KMS-11 (cell line): ENCODE results near the gene FAM168B.

Source experiments
- H2AFZ ChIP-seq: fragments of 200-600 bp; sonication (generic); 2 replicates; pipeline ENCODE4 v1.6.1; 2016; ENCODE audit warnings: antibody characterized with exemption, mixed run types, low read depth
- H3K27ac ChIP-seq: fragments of 200-600 bp; sonication (generic); 2 replicates; pipeline ENCODE4 v1.6.1; 2016; ENCODE audit warnings: mild to moderate bottlenecking, mixed run types
- H3K27me3 ChIP-seq: fragments of 200-600 bp; sonication (generic); 2 replicates; pipeline ENCODE4 v1.6.1; 2017; ENCODE audit warnings: mild to moderate bottlenecking, low read depth, mixed run types, moderate library complexity; ENCODE audit not compliant: insufficient read depth
- H3K36me3 ChIP-seq: fragments of 200-600 bp; sonication (generic); 2 replicates; pipeline ENCODE4 v1.6.1; 2017; ENCODE audit warnings: mild to moderate bottlenecking, mixed run types; ENCODE audit not compliant: insufficient read depth
- H3K4me1 ChIP-seq: fragments of 200-600 bp; sonication (generic); 2 replicates; pipeline ENCODE4 v1.6.1; 2016; ENCODE audit warnings: mild to moderate bottlenecking, low read depth, mixed run types; ENCODE audit not compliant: poor library complexity, severe bottlenecking
- H3K4me2 ChIP-seq: fragments of 200-600 bp; sonication (generic); 2 replicates; pipeline ENCODE4 v1.7.0; 2016; ENCODE audit warnings: mild to moderate bottlenecking, mixed run types
- H3K4me3 ChIP-seq: fragments of 200-600 bp; sonication (generic); IDR thresholded peaks from 2 replicates; pipeline ENCODE4 v1.6.1; 2017; ENCODE audit warnings: low read depth, low read length, mixed read lengths; ENCODE audit not compliant: insufficient read depth
- H3K79me2 ChIP-seq: fragments of 200-600 bp; sonication (generic); 2 replicates; pipeline ENCODE4 v1.6.1; 2016; ENCODE audit warnings: low read depth, mixed run types; ENCODE audit not compliant: insufficient read depth
- H3K9ac ChIP-seq: fragments of 200-600 bp; sonication (generic); 2 replicates; pipeline ENCODE4 v1.6.1; 2016; ENCODE audit warnings: mild to moderate bottlenecking, mixed run types
- H4K20me1 ChIP-seq: fragments of 200-600 bp; sonication (generic); 2 replicates; pipeline ENCODE4 v1.6.1; 2016; ENCODE audit warnings: mild to moderate bottlenecking, mixed run types; ENCODE audit not compliant: insufficient read depth
- TF ChIP-seq, protein P1 (sequence below): fragments of 200-600 bp; sonication (generic); conservative IDR thresholded peaks from 2 replicates; pipeline ENCODE4 v1.6.1; 2017; ENCODE audit warnings: low read depth, mild to moderate bottlenecking, antibody characterized with exemption, low read length, moderate library complexity, mixed read lengths

The FAM168B gene

DNA sequence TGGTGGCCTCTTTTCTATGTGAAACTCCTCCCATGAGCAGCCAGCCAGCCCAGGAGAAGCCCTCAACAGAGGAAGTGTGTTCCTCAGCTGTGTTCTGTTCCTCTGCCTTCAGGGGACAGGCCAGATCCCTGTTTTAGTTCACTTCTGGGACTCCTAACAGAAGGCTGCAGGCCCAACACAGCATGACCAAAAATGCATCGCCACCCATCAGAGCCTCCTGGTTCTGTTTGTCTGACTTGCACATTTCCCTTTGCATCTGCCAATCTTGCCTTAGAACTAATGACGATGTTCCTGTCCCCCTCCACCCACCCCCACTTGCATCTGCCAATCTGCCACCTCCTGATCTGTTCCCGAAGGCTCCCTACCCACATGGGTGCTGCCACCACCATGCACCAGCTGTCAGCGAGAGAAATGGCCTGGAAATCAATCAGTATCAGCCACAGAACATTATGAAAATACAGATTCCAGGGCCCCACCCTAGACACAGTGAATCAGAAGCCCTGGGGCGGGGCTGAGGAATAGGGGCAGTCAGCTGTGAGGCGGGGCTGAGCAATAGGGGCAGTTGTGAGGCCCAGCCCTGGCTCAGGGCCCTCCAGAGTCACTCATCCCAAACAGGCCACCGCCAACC, 51.0 kb downstream of the FAM168B start:
- H2AFZ ChIP-seq = no peak overlapping the region

DNA sequence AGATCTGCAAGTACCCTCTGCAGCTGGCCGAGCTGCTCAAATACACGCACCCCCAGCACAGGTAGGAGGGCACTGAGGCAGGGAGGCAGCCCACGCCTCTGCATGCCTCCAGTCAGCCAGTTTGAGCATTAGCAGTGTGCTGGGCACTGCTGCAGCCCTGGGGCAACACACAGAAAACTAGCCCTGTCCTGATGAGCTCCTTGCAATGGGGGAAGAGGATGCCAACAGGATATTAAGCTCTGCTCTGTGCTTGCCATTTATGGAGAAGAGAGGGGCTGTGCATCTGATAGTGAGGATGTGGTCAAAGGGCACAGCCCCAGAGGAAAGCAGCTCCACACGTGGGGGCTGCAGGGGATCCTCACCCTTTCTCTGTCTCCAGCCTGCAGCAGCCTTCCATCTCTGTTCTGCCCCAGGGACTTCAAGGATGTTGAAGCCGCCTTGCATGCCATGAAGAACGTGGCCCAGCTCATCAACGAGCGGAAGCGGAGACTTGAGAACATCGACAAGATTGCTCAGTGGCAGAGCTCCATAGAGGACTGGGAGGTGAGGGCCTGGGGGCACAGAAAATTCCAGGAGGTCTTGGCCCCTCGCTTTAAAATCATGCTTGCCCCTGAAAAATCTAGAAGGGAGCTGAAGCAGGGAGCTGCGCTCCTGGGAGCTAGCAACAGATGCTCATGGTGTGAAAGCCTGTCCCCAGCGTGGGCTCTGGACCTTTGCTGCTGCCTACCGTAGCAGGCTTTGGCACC, 51.7 kb downstream of the FAM168B start:
- H3K36me3 ChIP-seq = no peaks in the 10 kb centered on the region
- no peak overlapping the region for H2AFZ ChIP-seq
- H3K9ac ChIP-seq = no peak overlapping the region
- H3K27me3 ChIP-seq = no peaks in the 10 kb centered on the region
- H4K20me1 ChIP-seq = no peaks in the 10 kb centered on the region
- TF ChIP-seq, protein P1, sequence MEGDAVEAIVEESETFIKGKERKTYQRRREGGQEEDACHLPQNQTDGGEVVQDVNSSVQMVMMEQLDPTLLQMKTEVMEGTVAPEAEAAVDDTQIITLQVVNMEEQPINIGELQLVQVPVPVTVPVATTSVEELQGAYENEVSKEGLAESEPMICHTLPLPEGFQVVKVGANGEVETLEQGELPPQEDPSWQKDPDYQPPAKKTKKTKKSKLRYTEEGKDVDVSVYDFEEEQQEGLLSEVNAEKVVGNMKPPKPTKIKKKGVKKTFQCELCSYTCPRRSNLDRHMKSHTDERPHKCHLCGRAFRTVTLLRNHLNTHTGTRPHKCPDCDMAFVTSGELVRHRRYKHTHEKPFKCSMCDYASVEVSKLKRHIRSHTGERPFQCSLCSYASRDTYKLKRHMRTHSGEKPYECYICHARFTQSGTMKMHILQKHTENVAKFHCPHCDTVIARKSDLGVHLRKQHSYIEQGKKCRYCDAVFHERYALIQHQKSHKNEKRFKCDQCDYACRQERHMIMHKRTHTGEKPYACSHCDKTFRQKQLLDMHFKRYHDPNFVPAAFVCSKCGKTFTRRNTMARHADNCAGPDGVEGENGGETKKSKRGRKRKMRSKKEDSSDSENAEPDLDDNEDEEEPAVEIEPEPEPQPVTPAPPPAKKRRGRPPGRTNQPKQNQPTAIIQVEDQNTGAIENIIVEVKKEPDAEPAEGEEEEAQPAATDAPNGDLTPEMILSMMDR = no peak
- H3K4me3 ChIP-seq = no peak overlapping the region
- H3K27ac ChIP-seq = no peak overlapping the region
- no peak overlapping the region for H3K4me2 ChIP-seq
- no peaks in the 10 kb centered on the region for H3K4me1 ChIP-seq
- H3K79me2 ChIP-seq = no peaks in the 10 kb centered on the region

More for the DNA sequence above, 51.0 kb downstream of the FAM168B start:
- H3K4me1 ChIP-seq = no peaks in the 10 kb centered on the region
- no peaks in the 10 kb centered on the region for H3K27me3 ChIP-seq
- TF ChIP-seq, protein P1 = no peak
- H3K79me2 ChIP-seq = no peaks in the 10 kb centered on the region
- H3K27ac ChIP-seq = no peak overlapping the region
- no peaks in the 10 kb centered on the region for H3K36me3 ChIP-seq
- H3K9ac ChIP-seq = no peak overlapping the region
- H4K20me1 ChIP-seq = no peaks in the 10 kb centered on the region
- H3K4me3 ChIP-seq = no peak overlapping the region
- H3K4me2 ChIP-seq = no peak overlapping the region

DNA sequence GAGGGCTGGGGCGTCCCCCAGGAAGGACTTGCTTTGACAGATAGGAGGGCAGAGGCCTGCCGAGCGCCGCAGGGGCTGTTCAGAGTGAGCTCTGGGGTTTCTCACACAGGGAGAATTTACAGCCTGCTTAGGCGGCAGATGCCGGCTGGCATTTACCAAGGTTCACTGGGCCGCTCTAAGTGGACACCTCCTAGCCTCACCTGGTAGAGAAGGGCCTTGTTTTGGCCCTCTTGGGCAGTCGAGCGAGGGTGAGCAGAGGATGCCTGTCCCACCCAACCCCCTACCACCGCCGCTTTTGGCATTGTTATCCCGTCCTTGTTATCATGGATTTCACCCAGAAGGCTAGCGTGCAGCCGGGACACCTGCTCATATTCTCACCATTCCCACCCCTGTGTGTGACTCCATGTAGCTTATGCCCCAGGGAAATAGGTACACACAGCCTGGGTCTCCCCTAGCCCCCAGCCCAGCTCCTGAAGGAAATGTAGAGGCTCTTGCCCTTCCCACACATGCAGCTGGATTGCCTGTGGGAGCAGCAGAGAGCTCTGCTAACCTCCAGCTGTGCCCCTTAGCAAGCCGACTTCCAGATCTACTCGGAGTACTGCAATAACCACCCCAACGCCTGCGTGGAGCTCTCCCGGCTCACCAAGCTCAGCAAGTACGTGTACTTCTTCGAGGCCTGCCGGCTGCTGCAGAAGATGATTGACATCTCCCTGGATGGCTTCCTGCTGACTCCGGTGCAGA, 52.4 kb downstream of the FAM168B start:
- Histone ChIP-seq H2AFZ (no peak overlapping the region), H3K4me1 (no peaks in the 10 kb centered on the region), H4K20me1 (no peaks in the 10 kb centered on the region), H3K27me3 (no peaks in the 10 kb centered on the region), H3K79me2 (no peaks in the 10 kb centered on the region), H3K4me2 (no peak overlapping the region), H3K27ac (no peak overlapping the region), H3K36me3 (no peaks in the 10 kb centered on the region), H3K4me3 (no peak overlapping the region), H3K9ac (no peak overlapping the region)
- TF ChIP-seq, protein P1 = no peak

DNA sequence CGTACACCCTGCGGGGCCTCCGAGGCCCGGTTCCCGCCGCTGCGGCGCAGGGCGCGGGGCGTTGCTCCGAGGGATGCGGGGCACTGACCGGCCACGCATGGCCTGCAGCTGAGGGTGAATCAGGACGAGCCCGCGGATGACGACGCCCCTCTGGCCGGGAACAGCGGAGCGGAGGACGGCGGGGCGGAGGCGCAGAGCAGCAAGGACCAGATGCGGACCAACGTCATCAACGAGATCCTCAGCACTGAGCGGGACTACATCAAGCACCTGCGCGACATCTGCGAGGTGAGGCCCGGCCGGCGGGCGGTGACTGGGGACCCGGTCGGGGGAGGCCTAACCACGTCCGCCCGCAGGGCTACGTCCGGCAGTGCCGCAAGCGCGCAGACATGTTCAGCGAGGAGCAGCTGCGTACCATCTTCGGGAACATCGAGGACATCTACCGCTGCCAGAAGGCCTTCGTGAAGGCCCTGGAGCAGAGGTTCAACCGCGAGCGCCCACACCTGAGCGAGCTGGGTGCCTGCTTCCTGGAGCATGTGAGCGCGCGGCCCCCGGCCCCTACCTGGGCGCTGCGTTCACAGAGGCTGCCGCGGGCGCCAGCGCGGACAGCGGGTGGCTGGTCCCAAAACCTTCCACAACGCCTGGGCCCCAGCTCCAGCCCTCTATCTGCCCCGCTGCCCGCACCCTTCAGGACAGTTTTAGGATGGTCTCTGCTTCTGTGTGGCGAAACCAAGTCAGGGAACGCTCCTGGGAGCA, 53.2 kb downstream of the FAM168B start:
- Histone ChIP-seq H3K4me2 (no peak overlapping the region), H2AFZ (no peak overlapping the region)
- TF ChIP-seq, protein P1 = no peak

More for the DNA sequence above, 53.2 kb downstream of the FAM168B start:
- H3K9ac ChIP-seq = no peak overlapping the region
- H3K4me3 ChIP-seq = no peak overlapping the region
- no peaks in the 10 kb centered on the region for H3K27me3 ChIP-seq
- H3K4me1 ChIP-seq = no peaks in the 10 kb centered on the region
- H3K36me3 ChIP-seq = no peaks in the 10 kb centered on the region
- H3K79me2 ChIP-seq = no peaks in the 10 kb centered on the region
- H3K27ac ChIP-seq = no peak overlapping the region
- no peaks in the 10 kb centered on the region for H4K20me1 ChIP-seq
